ENCODE data around the gene TRH.

The TRH gene

DNA sequence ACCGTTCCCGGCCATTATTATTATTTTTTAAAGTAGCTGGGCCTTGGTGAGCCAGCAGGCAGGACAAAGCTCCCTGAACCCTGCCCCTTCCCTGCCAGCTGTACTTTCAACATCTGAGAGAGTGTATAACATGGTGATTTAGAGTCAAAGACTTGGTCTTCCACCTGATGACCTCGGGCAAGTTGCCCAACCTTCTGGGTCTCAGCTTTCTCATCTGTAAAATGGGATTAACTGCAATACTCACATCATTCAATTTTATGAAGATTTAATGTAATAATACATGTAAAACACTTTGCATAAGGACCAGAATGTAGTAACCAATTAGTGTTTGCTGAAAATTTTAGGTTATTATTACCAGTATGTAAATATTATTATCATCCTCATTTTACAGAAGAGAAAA, 11.9 kb upstream of the TRH start:
- H3K36me3 ChIP-seq (ENCODE audit: control insufficient read depth in 2 of 2, insufficient read depth in 2 of 2, low read length in 2 of 2), result no peaks in the 10 kb centered on the region
- no peak overlapping the region for H3K4me3 ChIP-seq (ENCODE audit: low read length in 2 of 2)
- peaks cover 0 to 2% of the 10 kb centered on the region in 2 donors for H3K27me3 ChIP-seq (ENCODE audit: control insufficient read depth in 1 of 2, insufficient read depth in 2 of 2, low read length in 2 of 2)

DNA sequence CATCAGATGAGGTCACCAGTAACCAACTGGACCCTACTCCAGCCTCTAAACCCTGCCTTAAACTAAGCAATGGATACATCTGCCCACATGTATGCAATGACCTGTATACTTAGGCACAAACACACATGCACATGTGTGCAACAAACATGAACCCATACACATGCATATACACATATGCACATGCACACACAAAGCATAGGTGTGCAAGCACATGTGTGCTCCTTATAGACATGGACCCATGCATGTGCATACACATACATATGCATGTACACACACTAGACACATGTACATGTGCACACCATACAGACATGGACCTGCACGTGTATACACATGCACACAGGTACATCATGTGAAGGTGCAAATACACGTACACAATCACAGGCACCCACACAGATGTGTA, 8.6 kb upstream of the TRH start:
- Histone ChIP-seq H3K27ac (ENCODE audit: low read length) (no peak overlapping the region), H3K4me1 (ENCODE audit: control insufficient read depth, insufficient read depth, low read length) (no peaks in the 10 kb centered on the region), H3K27me3 (ENCODE audit: control insufficient read depth in 1 of 2, insufficient read depth in 2 of 2, low read length in 2 of 2) (no peaks in the 10 kb centered on the region), H3K36me3 (ENCODE audit: control insufficient read depth in 2 of 2, insufficient read depth in 2 of 2, low read length in 2 of 2) (no peaks in the 10 kb centered on the region), H3K4me3 (ENCODE audit: low read length in 2 of 2) (no peak overlapping the region), H3K9ac (ENCODE audit: low read length in 2 of 2) (no peak overlapping the region), H3K9me3 (ENCODE audit: control insufficient read depth in 2 of 2, low read length in 2 of 2) (no peaks in the 10 kb centered on the region)

More for the DNA sequence above, 11.9 kb upstream of the TRH start:
- H3K9ac ChIP-seq (ENCODE audit: low read length in 2 of 2), result no peak overlapping the region
- no peak overlapping the region for H3K27ac ChIP-seq (ENCODE audit: low read length)
- H3K4me1 ChIP-seq (ENCODE audit: control insufficient read depth, insufficient read depth, low read length), result no peaks in the 10 kb centered on the region
- no peaks in the 10 kb centered on the region for H3K9me3 ChIP-seq (ENCODE audit: control insufficient read depth in 2 of 2, low read length in 2 of 2)

DNA sequence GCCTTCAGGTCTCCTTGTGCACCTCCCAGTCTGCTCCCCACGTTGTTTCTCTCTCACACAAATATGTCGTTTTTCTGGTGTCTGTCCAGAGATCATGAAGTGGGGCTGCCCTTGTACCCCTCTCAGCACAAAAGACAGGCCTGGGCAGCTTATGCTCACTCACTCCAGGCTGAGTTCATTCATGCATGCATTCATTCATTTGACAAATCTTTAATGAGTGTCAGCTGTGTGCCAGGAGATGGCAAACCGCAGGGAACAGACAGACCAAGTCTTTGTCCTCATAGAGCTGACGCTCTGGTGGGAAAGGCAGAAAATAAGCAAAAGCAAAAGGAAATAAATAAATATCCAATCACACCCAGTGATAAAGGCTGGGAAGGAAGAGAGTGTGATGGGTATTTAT, 7.6 kb upstream of the TRH start:
- peaks cover 0 to 2% of the 10 kb centered on the region in 2 donors for H3K27me3 ChIP-seq (ENCODE audit: control insufficient read depth in 1 of 2, insufficient read depth in 2 of 2, low read length in 2 of 2)
- H3K9ac ChIP-seq (ENCODE audit: low read length in 2 of 2), result no peak overlapping the region
- no peaks in the 10 kb centered on the region for H3K9me3 ChIP-seq (ENCODE audit: control insufficient read depth in 2 of 2, low read length in 2 of 2)
- no peak overlapping the region for H3K4me3 ChIP-seq (ENCODE audit: low read length in 2 of 2)
- no peak overlapping the region for H3K27ac ChIP-seq (ENCODE audit: low read length)
- no peaks in the 10 kb centered on the region for H3K36me3 ChIP-seq (ENCODE audit: control insufficient read depth in 2 of 2, insufficient read depth in 2 of 2, low read length in 2 of 2)
- H3K4me1 ChIP-seq (ENCODE audit: control insufficient read depth, insufficient read depth, low read length), result no peaks in the 10 kb centered on the region

GRCh38 chr3:129967761-129968160, 6.8 kb upstream of the TRH start:
- no peaks in the 10 kb centered on the region for H3K36me3 ChIP-seq (ENCODE audit: control insufficient read depth in 2 of 2, insufficient read depth in 2 of 2, low read length in 2 of 2)
- H3K4me3 ChIP-seq (ENCODE audit: low read length in 2 of 2), result no peak overlapping the region
- H3K27ac ChIP-seq (ENCODE audit: low read length), result no peak overlapping the region
- H3K9ac ChIP-seq (ENCODE audit: low read length in 2 of 2), result no peak overlapping the region
- H3K9me3 ChIP-seq (ENCODE audit: control insufficient read depth in 2 of 2, low read length in 2 of 2), result no peaks in the 10 kb centered on the region
- peaks cover 2 to 4% of the 10 kb centered on the region in 2 donors for H3K27me3 ChIP-seq (ENCODE audit: control insufficient read depth in 1 of 2, insufficient read depth in 2 of 2, low read length in 2 of 2)
- no peaks in the 10 kb centered on the region for H3K4me1 ChIP-seq (ENCODE audit: control insufficient read depth, insufficient read depth, low read length)

- Histone ChIP-seq H3K27me3 (ENCODE audit: control insufficient read depth in 1 of 2, insufficient read depth in 2 of 2, low read length in 2 of 2) (peaks cover 23 to 30% of the 10 kb centered on the region in 2 donors), H3K4me1 (ENCODE audit: control insufficient read depth, insufficient read depth, low read length) (peaks cover 12% of the 10 kb centered on the region), H3K4me3 (ENCODE audit: low read length in 2 of 2) (no peak overlapping the region), H3K9ac (ENCODE audit: low read length in 2 of 2) (no peak overlapping the region), H3K9me3 (ENCODE audit: control insufficient read depth in 2 of 2, low read length in 2 of 2) (no peaks in the 10 kb centered on the region), H3K27ac (ENCODE audit: low read length) (no peak overlapping the region), H3K36me3 (ENCODE audit: control insufficient read depth in 2 of 2, insufficient read depth in 2 of 2, low read length in 2 of 2) (no peaks in the 10 kb centered on the region)
These were observed 3.0 kb upstream of the TRH start for GRCh38 chr3:129971351-129972052.

- Histone ChIP-seq H3K27me3 (ENCODE audit: control insufficient read depth in 1 of 2, insufficient read depth in 2 of 2, low read length in 2 of 2) (peaks cover 25 to 38% of the 10 kb centered on the region in 2 donors), H3K4me1 (ENCODE audit: control insufficient read depth, insufficient read depth, low read length) (peaks cover 12% of the 10 kb centered on the region), H3K27ac (ENCODE audit: low read length) (no peak overlapping the region), H3K9me3 (ENCODE audit: control insufficient read depth in 2 of 2, low read length in 2 of 2) (no peaks in the 10 kb centered on the region), H3K9ac (ENCODE audit: low read length in 2 of 2) (no peak overlapping the region), H3K36me3 (ENCODE audit: control insufficient read depth in 2 of 2, insufficient read depth in 2 of 2, low read length in 2 of 2) (no peaks in the 10 kb centered on the region), H3K4me3 (ENCODE audit: low read length in 2 of 2) (no peak overlapping the region)
These were observed 2.2 kb upstream of the TRH start for GRCh38 chr3:129972301-129972700.

- H3K36me3 ChIP-seq (ENCODE audit: control insufficient read depth in 2 of 2, insufficient read depth in 2 of 2, low read length in 2 of 2), result no peaks in the 10 kb centered on the region
- no peak overlapping the region for H3K27ac ChIP-seq (ENCODE audit: low read length)
- H3K9me3 ChIP-seq (ENCODE audit: control insufficient read depth in 2 of 2, low read length in 2 of 2), result no peaks in the 10 kb centered on the region
- peaks cover 37 to 50% of the 10 kb centered on the region in 2 donors for H3K27me3 ChIP-seq (ENCODE audit: control insufficient read depth in 1 of 2, insufficient read depth in 2 of 2, low read length in 2 of 2)
- no peak overlapping the region for H3K9ac ChIP-seq (ENCODE audit: low read length in 2 of 2)
- H3K4me3 ChIP-seq (ENCODE audit: low read length in 2 of 2), result no peak overlapping the region
- peaks cover 12% of the 10 kb centered on the region for H3K4me1 ChIP-seq (ENCODE audit: control insufficient read depth, insufficient read depth, low read length)
These were observed 512 bp upstream of the TRH start for GRCh38 chr3:129973853-129974563.

DNA sequence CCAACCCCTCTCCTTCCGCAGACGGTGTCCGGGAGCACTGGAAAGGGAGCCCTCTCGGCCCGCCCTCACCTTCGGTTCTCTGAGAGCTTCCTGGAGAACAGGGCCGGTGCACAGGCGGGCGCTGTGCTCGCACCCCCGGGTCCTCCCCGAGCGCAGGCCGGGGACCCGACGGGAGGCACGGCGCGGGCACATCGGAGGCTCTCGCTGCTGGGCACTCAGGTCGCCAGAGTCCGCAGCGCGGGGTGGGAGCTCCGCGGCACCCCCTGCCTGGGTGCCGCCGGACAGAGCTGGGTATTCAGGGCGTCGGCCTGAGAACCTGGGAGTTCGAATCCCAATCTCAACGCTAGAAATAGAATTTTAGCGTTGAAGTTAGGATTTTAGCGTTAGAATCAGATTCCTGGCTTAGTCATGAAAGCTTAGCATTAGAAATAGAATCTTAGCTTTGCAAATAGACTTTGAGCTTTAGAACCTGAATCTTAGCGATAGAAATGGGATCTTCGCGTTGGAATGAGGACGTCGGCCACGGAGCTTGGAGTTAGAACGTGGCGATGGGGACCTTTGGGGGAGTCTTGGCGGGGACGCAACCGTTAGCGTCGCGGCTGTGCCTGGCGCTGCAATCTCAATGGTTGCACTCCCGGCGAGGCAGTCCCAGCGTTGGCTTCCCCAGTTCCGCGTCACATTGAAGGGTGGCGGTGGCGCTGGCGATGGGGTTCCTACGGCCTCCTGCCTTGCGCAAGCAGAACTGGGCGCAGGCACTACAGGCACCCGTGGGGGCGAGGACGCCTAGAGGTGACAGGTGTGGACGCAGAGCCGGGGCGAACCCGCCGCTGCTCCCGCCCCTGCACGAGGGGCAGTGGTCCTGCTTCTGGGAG, 549 bp downstream of the TRH start:
- Histone ChIP-seq H3K4me3 (ENCODE audit: low read length in 2 of 2) (peak overlapping the region; percentile 13 to 64), H3K27me3 (ENCODE audit: control insufficient read depth in 1 of 2, insufficient read depth in 2 of 2, low read length in 2 of 2) (peaks cover 43 to 53% of the 10 kb centered on the region in 2 donors), H3K4me1 (ENCODE audit: control insufficient read depth, insufficient read depth, low read length) (peaks cover 12% of the 10 kb centered on the region), H3K9ac (ENCODE audit: low read length in 2 of 2) (no peak overlapping the region), H3K36me3 (ENCODE audit: control insufficient read depth in 2 of 2, insufficient read depth in 2 of 2, low read length in 2 of 2) (no peaks in the 10 kb centered on the region), H3K27ac (ENCODE audit: low read length) (no peak overlapping the region), H3K9me3 (ENCODE audit: control insufficient read depth in 2 of 2, low read length in 2 of 2) (no peaks in the 10 kb centered on the region)

GRCh38 chr3:129975705-129976048, 1.2 kb downstream of the TRH start:
- Histone ChIP-seq H3K4me3 (ENCODE audit: low read length in 2 of 2) (peak overlapping the region; percentile 12 to 64), H3K27me3 (ENCODE audit: control insufficient read depth in 1 of 2, insufficient read depth in 2 of 2, low read length in 2 of 2) (peaks cover 43 to 53% of the 10 kb centered on the region in 2 donors), H3K9me3 (ENCODE audit: control insufficient read depth in 2 of 2, low read length in 2 of 2) (no peaks in the 10 kb centered on the region), H3K9ac (ENCODE audit: low read length in 2 of 2) (no peak overlapping the region), H3K4me1 (ENCODE audit: control insufficient read depth, insufficient read depth, low read length) (peaks cover 12% of the 10 kb centered on the region), H3K36me3 (ENCODE audit: control insufficient read depth in 2 of 2, insufficient read depth in 2 of 2, low read length in 2 of 2) (no peaks in the 10 kb centered on the region), H3K27ac (ENCODE audit: low read length) (no peak overlapping the region)

GRCh38 chr3:129976286-129976685, 1.8 kb downstream of the TRH start:
- Histone ChIP-seq H3K27ac (ENCODE audit: low read length) (no peak overlapping the region), H3K9ac (ENCODE audit: low read length in 2 of 2) (no peak overlapping the region), H3K27me3 (ENCODE audit: control insufficient read depth in 1 of 2, insufficient read depth in 2 of 2, low read length in 2 of 2) (peaks cover 45 to 53% of the 10 kb centered on the region in 2 donors), H3K4me3 (ENCODE audit: low read length in 2 of 2) (no peak overlapping the region), H3K9me3 (ENCODE audit: control insufficient read depth in 2 of 2, low read length in 2 of 2) (no peaks in the 10 kb centered on the region), H3K4me1 (ENCODE audit: control insufficient read depth, insufficient read depth, low read length) (peaks cover 12% of the 10 kb centered on the region), H3K36me3 (ENCODE audit: control insufficient read depth in 2 of 2, insufficient read depth in 2 of 2, low read length in 2 of 2) (no peaks in the 10 kb centered on the region)
